Stimulated activated naive CD8-positive, alpha-beta T cell treated with anti-CD3 and anti-CD28 coated beads, Interleukin-15, Interleukin-2, amounts not matched to agents 100 ng/mL and 50 ng/mL, for 24 hours (primary cell): Measurements from ENCODE around the gene KRTAP5-2.
"Not testable (repeated sequence)": the region's sequence is repeated elsewhere in the genome, so short reads cannot be mapped to it uniquely, and the experiment has no call there.

Source experiments
- H3K27ac Mint-ChIP-seq: one replicate; pipeline ENCODE4 v1.8.0; 2021; ENCODE audit warnings: mild to moderate bottlenecking, mixed read lengths
- H3K27me3 Mint-ChIP-seq: one replicate; pipeline ENCODE4 v1.8.0; 2021; ENCODE audit warnings: mixed read lengths
- H3K36me3 Mint-ChIP-seq: one replicate; pipeline ENCODE4 v1.8.0; 2021; ENCODE audit warnings: low read depth, mixed read lengths
- H3K4me1 Mint-ChIP-seq: one replicate; pipeline ENCODE4 v1.8.0; 2021; ENCODE audit warnings: low read depth, mixed read lengths
- H3K4me3 Mint-ChIP-seq: one replicate; pipeline ENCODE4 v1.8.0; 2021; ENCODE audit warnings: mild to moderate bottlenecking, mixed read lengths
- H3K9me3 Mint-ChIP-seq: one replicate; pipeline ENCODE4 v1.8.0; 2021; ENCODE audit warnings: mixed read lengths

KRTAP5-2 gene

DNA sequence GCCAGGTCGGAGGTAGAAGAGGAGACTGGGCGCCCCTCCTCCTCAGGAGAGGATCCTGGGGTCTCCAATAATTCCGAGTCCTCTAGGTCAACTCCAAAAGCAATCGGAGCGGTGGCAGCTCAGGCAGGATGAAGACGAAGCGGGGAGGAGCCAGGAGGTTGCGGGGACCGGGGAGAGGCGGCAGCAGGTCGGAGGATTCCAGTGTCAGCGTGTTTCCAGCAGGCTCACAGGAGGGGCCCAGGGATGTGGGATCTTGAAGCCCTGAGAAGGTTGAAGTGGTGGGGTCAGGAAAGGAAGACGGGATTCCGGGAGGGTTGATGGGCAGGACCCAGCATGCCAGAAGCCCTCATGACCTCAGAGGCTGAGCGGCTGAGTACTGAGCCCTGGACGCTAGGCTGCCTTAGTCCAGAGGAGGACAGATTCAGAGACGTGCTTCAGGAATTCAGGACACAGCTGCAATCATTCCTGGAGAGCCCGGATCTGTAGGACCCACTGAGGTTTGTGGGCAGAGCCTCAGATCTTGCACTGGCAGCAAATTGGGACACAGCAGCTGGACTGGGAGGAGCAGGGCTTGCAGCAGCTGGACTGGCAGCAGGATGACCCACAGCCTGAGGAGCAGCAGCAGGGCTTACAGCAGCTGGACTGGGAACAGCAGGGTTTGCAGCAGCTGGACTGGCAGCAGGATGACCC lies 9.2 kb upstream of the KRTAP5-2 start:
- not testable (repeated sequence) for H3K4me3 Mint-ChIP-seq, H3K4me1 Mint-ChIP-seq, H3K9me3 Mint-ChIP-seq, H3K36me3 Mint-ChIP-seq, H3K27ac Mint-ChIP-seq
- H3K27me3 Mint-ChIP-seq: peaks cover 31% of the 10 kb centered on the region

DNA sequence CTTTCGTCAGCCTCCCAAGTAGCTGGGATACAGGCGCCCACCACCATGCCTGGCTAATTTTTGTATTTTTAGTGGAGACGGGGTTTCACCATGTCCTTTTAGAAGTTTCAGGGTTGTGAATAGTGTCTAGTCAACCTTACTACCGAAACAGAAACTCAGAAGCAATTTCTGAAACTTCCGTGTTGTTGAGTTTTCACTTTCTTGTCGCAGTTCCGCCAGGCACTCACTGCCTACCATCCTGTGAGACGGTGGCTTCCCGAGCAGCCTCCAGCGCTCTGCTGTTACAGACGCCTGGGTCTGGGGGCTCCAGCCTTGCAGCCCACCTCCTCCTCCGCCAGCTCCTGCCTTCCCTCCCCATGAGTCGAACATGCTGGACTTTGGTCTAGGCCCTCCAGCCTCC lies 7.8 kb upstream of the KRTAP5-2 start:
- H3K4me1 Mint-ChIP-seq, H3K27ac Mint-ChIP-seq, H3K4me3 Mint-ChIP-seq, H3K9me3 Mint-ChIP-seq, H3K36me3 Mint-ChIP-seq: not testable (repeated sequence)
- H3K27me3 Mint-ChIP-seq: peaks cover 39% of the 10 kb centered on the region

- H3K27ac Mint-ChIP-seq: no peak overlapping the region
- no peaks in the 10 kb centered on the region for H3K9me3 Mint-ChIP-seq
- H3K27me3 Mint-ChIP-seq: peaks cover 42% of the 10 kb centered on the region
- no peaks in the 10 kb centered on the region for H3K4me1 Mint-ChIP-seq
- H3K36me3 Mint-ChIP-seq: no peaks in the 10 kb centered on the region
- no peak overlapping the region for H3K4me3 Mint-ChIP-seq
These were observed 6.6 kb upstream of the KRTAP5-2 start for GRCh38 chr11:1604711-1605110.

DNA sequence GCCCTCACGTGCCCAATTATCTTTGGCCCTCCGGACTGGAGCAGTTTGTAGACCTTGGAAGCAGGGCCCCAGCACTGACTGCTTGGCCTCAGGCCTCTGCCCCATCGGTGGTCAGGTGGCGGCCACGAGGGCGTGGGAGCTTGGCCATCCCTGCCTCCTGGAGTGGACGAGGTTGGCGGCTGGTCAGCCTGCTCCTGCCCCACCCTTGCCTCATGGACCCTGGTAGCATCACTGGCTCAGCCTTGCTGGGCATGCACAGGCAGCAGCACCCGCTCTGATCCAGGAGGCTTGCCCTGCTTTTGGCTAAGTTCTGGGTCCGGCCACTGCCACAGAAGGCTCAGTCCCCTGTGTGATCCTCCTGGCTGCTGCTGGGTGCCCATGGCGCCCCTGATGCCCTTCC lies 6.1 kb upstream of the KRTAP5-2 start:
- no peaks in the 10 kb centered on the region for H3K9me3 Mint-ChIP-seq
- H3K4me1 Mint-ChIP-seq: no peaks in the 10 kb centered on the region
- H3K27ac Mint-ChIP-seq: no peak overlapping the region
- no peak overlapping the region for H3K4me3 Mint-ChIP-seq
- no peaks in the 10 kb centered on the region for H3K36me3 Mint-ChIP-seq
- H3K27me3 Mint-ChIP-seq: peaks cover 46% of the 10 kb centered on the region

DNA sequence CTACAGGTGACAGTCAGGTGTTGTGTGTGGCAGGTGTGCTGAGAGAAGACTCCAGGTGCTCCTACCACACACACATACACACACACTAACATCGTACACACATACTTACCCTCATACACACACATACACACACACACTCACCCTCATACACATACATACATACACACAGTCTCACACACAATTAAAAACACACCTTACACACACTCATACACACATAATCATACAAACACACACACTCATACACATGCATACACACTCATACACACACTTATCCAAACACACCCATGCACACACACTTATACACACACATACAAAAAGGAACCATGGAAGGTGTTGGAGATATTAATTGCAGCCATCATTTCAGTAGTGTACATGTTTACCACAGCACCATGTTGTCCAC lies 5.5 kb upstream of the KRTAP5-2 start:
- Mint-ChIP-seq H3K27me3 (peaks cover 51% of the 10 kb centered on the region), H3K4me3 (no peak overlapping the region), H3K36me3 (no peaks in the 10 kb centered on the region), H3K4me1 (no peaks in the 10 kb centered on the region), H3K27ac (no peak overlapping the region), H3K9me3 (no peaks in the 10 kb centered on the region)

DNA sequence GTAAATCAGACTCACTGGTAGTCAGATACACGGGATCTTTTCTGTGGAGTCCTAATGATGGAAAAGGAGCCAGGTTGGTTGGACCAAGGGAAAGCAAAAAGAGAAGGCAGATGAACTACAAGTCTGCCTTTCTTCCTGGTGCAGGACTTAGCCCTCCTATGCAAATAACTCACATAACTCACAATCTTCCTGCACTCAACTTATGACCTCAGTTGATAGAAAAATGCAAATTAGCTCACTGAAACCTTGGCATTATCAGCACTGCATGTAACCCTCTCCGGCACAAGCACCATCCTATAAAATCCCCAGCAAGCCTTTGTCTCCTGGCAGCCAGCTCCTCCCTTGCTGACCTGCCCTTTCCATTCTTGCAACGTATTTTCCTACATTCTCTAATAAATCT lies 3.6 kb upstream of the KRTAP5-2 start:
- peaks cover 53% of the 10 kb centered on the region for H3K27me3 Mint-ChIP-seq
- H3K27ac Mint-ChIP-seq, H3K4me1 Mint-ChIP-seq, H3K4me3 Mint-ChIP-seq, H3K36me3 Mint-ChIP-seq, H3K9me3 Mint-ChIP-seq: not testable (repeated sequence)

- Mint-ChIP-seq H3K4me3 (no peak overlapping the region), H3K4me1 (no peaks in the 10 kb centered on the region), H3K36me3 (no peaks in the 10 kb centered on the region), H3K9me3 (no peaks in the 10 kb centered on the region), H3K27me3 (peaks cover 56% of the 10 kb centered on the region), H3K27ac (no peak overlapping the region)
These were observed 2.5 kb upstream of the KRTAP5-2 start for GRCh38 chr11:1600626-1601025.

GRCh38 chr11:1598816-1599215 lies 722 bp upstream of the KRTAP5-2 start:
- Mint-ChIP-seq H3K27ac (no peak overlapping the region), H3K27me3 (peaks cover 60% of the 10 kb centered on the region), H3K4me1 (no peaks in the 10 kb centered on the region), H3K4me3 (no peak overlapping the region), H3K36me3 (no peaks in the 10 kb centered on the region), H3K9me3 (no peaks in the 10 kb centered on the region)

DNA sequence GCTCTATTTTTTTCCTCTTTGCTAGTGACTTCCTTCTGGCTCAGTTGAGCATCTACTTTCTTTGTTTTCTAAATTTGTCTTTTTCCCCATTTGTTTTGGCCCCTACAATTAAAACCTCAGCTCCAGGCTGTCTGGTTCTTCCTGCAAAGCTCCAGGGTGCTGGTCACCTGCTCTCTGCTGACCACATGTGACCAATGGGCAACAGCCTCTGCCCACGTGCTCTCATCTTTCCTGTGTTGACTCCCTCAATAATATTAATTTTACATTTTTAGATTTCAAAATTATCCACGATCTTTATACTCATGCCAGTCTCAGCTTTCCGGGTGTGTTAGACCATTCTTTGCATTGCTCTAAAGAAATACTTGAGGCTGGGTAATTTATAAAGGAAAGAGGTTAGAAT lies 312 bp upstream of the KRTAP5-2 start:
- H3K4me3 Mint-ChIP-seq, H3K9me3 Mint-ChIP-seq, H3K27ac Mint-ChIP-seq, H3K4me1 Mint-ChIP-seq, H3K36me3 Mint-ChIP-seq: not testable (repeated sequence)
- H3K27me3 Mint-ChIP-seq: peaks cover 59% of the 10 kb centered on the region

DNA sequence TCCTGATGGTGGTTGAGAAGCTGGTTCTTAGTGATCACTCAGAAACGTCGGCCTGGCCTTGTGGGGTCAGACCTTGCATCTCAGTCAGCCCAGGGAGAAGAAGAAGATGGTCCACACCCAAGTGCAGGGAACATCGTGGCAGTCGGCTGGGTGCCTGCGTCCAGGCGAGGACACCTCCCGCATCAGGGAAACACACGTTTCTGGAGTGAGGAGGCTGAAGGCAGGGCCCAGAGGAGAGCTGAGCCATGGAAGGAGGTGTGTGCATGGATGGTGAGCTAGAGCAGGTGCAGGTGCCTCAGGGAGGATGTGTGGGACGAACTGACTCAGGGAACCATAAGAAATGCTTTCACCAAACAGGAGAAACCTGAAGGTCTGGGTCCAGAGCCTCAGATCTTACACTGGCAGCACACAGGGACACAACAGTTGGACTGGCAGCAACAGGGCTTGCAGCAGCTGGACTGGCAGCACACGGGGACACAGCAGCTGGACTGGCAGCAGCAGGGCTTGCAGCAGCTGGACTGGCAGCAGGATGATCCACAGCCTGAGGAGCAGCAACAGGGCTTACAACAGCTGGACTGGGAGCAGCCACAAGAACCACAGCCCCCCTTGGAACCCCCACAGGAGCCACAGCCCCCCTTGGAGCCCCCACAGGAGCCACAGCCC lies 632 bp downstream of the KRTAP5-2 start:
- Mint-ChIP-seq H3K9me3 (no peaks in the 10 kb centered on the region), H3K4me3 (no peak overlapping the region), H3K36me3 (no peaks in the 10 kb centered on the region), H3K27me3 (peaks cover 54% of the 10 kb centered on the region), H3K4me1 (no peaks in the 10 kb centered on the region), H3K27ac (no peak overlapping the region)

GRCh38 chr11:1596576-1597121 lies 1.4 kb downstream of the KRTAP5-2 start:
- H3K9me3 Mint-ChIP-seq, H3K4me3 Mint-ChIP-seq, H3K36me3 Mint-ChIP-seq, H3K27ac Mint-ChIP-seq, H3K4me1 Mint-ChIP-seq: not testable (repeated sequence)
- H3K27me3 Mint-ChIP-seq: peaks cover 46% of the 10 kb centered on the region

GRCh38 chr11:1595994-1596575 lies 2.0 kb downstream of the KRTAP5-2 start:
- not testable (repeated sequence) for H3K4me1 Mint-ChIP-seq, H3K36me3 Mint-ChIP-seq, H3K27ac Mint-ChIP-seq, H3K9me3 Mint-ChIP-seq, H3K4me3 Mint-ChIP-seq
- H3K27me3 Mint-ChIP-seq: peaks cover 45% of the 10 kb centered on the region

GRCh38 chr11:1592628-1593027 lies 5.5 kb downstream of the KRTAP5-2 start:
- H3K36me3 Mint-ChIP-seq: no peaks in the 10 kb centered on the region
- peaks cover 12% of the 10 kb centered on the region for H3K4me1 Mint-ChIP-seq
- peaks cover 27% of the 10 kb centered on the region for H3K27me3 Mint-ChIP-seq
- no peak overlapping the region for H3K27ac Mint-ChIP-seq
- H3K9me3 Mint-ChIP-seq: peaks cover 4% of the 10 kb centered on the region
- H3K4me3 Mint-ChIP-seq: no peak overlapping the region

- Mint-ChIP-seq H3K27ac (no peak overlapping the region), H3K27me3 (peaks cover 14% of the 10 kb centered on the region), H3K9me3 (peaks cover 4% of the 10 kb centered on the region), H3K4me3 (no peak overlapping the region), H3K4me1 (peaks cover 12% of the 10 kb centered on the region), H3K36me3 (no peaks in the 10 kb centered on the region)
These were observed 8.1 kb downstream of the KRTAP5-2 start for GRCh38 chr11:1589996-1590395.

DNA sequence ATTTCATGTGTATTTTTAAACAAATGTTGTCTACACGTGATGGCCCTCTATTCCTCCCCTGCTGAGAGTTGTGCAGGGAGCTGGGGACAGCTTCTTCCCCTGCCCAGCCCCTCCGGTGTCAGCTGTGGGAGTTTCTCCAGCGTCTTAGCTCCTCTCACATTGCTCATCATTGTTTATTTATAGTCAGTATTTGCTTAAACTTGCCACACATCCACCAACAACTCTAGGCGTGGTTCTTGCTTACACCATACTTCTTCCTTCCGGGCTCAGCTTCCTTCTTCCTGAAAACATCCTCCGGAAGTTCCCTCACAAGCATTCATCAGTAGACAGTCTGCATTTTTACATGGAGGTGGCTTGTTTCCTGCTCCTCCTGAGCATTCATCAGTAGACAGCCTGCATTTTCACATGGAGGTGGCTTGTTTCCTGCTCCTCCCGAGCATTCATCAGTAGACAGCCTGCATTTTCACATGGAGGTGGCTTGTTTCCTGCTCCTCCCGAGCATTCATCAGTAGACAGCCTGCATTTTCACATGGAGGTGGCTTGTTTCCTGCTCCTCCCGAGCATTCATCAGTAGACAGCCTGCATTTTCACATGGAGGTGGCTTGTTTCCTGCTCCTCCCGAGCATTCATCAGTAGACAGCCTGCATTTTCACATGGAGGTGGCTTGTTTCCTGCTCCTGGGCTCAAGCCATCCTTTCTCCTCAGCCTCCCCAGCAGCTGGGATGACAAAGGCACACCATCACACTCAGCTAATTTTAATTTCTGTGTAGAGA lies 8.7 kb downstream of the KRTAP5-2 start:
- peak overlapping the region; percentile 71 for H3K27ac Mint-ChIP-seq
- peaks cover 13% of the 10 kb centered on the region for H3K4me1 Mint-ChIP-seq
- H3K27me3 Mint-ChIP-seq: peaks cover 14% of the 10 kb centered on the region
- not testable (repeated sequence) for H3K36me3 Mint-ChIP-seq, H3K9me3 Mint-ChIP-seq
- peak overlapping the region; percentile 38 for H3K4me3 Mint-ChIP-seq
